Coronary artery (tissue), 2 donors: ENCODE measurements around the gene DNAH8.
"Not testable (repeated sequence)": the region's sequence is repeated elsewhere in the genome, so short reads cannot be mapped to it uniquely, and the experiment has no call there.

Experiments used
- DNase-seq: peaks from one replicate; pipeline ENCODE4 v3.0.0-alpha.2; 2017; ENCODE audit warnings: low spot score
- H3K27ac ChIP-seq, 2 donors: fragments of 200-600 bp; sonication (generic); one replicate each; pipeline ENCODE4 v1.5.1; 2016 to 2019
- H3K4me3 ChIP-seq: fragments of 200-600 bp; sonication (generic); 2 replicates; pipeline ENCODE4 v1.5.1; 2016; ENCODE audit warnings: mild to moderate bottlenecking, moderate library complexity
- TF ChIP-seq, protein P1 (sequence below): fragments of 200-600 bp; sonication (generic); IDR thresholded peaks from one replicate; pipeline ENCODE4 v1.5.1; 2019; ENCODE audit warnings: antibody characterized with exemption

Gene DNAH8

DNA sequence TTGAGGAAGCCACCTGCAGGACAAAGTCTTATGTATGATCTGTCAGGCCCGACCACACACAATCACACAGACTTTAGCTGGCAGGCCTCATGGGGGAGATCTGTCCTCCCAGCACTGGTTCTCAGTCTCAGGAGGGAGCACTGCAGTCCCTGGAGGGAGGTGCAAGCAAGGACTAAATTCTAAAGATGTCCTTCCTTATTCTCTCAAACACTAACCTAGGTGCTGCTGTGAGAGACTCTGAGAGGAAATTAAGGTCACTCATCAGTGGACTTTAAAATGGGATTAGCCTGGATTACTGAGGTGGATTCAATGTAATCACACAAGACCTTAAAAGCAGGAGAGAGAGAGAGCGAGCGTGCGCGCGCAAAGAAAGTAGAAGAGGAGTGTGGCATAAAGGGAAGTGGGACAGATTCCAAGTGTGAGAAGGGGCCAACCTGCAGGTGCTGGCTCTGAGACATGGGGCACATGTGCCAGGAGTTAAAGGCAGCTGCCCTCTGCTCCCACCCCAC, 26.5 kb upstream of the DNAH8 start:
- Histone ChIP-seq H3K27ac (no peak overlapping the region), H3K4me3 (no peak overlapping the region)
- DNase-seq: no peak
- TF ChIP-seq, protein P1, sequence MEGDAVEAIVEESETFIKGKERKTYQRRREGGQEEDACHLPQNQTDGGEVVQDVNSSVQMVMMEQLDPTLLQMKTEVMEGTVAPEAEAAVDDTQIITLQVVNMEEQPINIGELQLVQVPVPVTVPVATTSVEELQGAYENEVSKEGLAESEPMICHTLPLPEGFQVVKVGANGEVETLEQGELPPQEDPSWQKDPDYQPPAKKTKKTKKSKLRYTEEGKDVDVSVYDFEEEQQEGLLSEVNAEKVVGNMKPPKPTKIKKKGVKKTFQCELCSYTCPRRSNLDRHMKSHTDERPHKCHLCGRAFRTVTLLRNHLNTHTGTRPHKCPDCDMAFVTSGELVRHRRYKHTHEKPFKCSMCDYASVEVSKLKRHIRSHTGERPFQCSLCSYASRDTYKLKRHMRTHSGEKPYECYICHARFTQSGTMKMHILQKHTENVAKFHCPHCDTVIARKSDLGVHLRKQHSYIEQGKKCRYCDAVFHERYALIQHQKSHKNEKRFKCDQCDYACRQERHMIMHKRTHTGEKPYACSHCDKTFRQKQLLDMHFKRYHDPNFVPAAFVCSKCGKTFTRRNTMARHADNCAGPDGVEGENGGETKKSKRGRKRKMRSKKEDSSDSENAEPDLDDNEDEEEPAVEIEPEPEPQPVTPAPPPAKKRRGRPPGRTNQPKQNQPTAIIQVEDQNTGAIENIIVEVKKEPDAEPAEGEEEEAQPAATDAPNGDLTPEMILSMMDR: no peak

DNA sequence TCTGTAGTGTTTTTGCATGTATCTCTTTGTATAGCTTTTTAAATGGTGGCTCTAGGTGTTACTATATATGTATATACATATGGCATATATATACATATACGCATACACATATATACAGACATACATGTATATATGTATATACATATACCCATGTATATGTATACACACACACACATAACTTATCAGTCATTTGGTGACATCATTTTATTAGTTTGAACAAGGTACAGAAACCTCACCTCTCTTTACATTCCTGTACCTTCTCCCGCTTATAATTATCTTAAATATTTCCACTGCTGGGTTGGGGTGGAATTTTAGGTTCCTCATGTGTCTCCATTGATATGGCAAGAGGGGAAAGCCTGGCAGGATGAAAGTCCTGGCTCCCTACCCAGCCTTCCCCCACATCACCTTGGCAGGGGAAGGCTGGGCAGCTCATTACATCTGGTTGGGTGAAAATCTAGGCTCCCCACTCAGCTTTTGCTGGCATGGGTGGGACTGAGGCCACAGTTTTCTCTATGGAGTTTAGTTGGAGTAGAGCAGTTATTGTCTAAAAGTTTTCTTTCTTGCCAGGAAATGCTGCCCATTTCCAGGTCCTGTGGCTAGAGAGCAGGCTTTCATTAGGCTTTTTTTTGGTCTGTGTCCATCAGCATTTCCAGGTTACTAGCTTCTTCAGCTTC, 19.7 kb upstream of the DNAH8 start:
- Histone ChIP-seq H3K27ac (no peak overlapping the region), H3K4me3 (no peak overlapping the region)
- TF ChIP-seq, protein P1: no peak
- DNase-seq: no peak

DNA sequence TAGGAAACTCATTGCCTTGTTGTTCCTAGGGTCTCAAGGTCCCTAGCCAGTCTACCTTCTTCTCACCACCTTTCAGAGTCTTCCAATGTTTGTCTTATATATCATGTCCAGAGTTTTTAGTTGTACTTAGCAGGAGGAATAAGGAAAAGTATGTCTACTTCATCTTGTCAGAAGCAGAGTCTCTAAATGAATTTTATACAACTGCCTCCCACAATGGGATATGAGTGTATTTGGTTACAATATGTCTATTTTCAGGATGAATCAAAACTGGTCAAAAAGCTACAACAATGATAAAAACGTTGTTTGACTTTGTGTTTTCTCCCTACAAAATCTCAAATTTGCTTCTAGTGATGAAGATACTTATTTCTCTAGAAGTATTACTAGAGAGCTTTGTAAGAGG, 19.2 kb upstream of the DNAH8 start:
- TF ChIP-seq, protein P1: no peak
- Histone ChIP-seq H3K27ac (no peak overlapping the region), H3K4me3 (no peak overlapping the region)
- no peak for DNase-seq

DNA sequence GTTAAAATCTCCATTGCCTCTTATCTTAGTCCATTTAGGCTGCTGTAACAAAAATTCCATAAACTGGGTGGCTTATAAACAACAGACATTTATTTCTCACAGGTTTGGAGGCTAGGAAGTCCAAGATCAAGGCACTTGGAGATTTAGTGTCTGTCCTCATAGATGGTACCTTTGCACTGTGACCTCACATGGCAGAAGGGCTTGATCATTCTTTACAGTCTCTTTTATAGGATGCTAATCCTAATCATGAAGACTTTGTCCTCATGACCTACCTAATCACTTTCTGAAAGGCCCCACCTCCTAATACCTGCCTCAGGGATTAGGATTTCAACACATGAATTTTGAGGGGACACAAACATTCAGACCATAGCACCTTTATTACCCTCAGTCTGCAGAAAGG, 18.8 kb upstream of the DNAH8 start:
- TF ChIP-seq, protein P1: no peak
- DNase-seq: no peak

DNA sequence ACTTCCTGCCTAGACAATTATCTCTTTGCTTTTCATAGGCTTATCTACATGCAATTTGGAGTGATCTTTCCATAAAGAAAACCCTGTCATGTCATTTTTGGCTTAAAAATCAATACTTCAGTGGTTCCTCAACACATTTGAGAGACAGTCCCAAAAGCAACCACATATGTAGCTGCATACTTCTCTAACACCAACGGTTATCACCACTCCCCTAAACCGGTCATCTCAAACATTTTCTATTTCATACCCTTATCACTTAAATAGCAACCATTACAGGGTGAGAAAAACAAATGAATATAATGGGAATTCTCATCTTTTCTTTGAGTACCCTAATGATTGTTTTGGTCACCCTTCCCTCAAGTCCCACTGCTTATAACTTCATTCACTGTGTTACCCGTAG, 17.3 kb upstream of the DNAH8 start:
- Histone ChIP-seq H3K4me3 (no peak overlapping the region), H3K27ac (no peak overlapping the region)
- TF ChIP-seq, protein P1: no peak
- DNase-seq: no peak

More for the DNA sequence above, 18.8 kb upstream of the DNAH8 start:
- Histone ChIP-seq H3K27ac (no peak overlapping the region), H3K4me3 (no peak overlapping the region)

DNA sequence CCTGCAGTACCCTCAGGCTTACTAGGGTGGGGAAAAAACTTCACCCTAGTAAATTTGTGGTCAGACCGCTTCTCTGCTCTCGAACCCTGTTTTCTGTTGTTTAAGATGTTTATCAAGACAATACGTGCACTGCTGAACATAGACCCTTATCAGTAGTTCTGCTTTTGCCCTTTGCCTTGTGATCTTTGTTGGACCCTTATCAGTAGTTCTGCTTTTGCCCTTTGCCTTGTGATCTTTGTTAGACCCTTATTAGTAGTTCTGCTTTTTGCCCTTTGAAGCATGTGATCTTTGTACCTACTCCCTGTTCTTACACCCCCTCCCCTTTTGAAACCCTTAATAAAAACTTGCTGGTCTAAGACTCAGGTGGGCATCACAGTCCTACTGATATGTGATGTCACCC, 15.4 kb upstream of the DNAH8 start:
- not testable (repeated sequence) for H3K4me3 ChIP-seq, DNase-seq, H3K27ac ChIP-seq

DNA sequence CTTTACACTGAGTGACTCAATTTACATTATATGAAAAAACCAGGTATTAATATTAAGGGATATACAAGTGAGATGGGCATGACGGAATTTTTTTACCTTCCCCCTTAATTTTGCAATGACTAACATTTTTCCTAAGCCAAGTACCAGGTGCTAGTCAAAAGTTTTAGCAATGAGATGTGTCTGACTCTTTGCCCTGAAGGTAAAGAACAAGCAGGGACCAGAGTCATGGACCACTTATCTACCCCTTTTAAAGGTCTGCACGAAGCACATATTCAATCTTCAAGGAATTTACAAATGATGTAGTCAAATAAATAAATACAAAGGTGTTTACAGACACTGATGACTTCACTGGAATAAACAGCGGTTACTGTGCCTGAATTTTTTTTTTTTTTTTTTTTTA, 13.6 kb upstream of the DNAH8 start:
- TF ChIP-seq, protein P1: no peak
- H3K4me3 ChIP-seq: no peak overlapping the region
- DNase-seq: no peak
- H3K27ac ChIP-seq: no peak overlapping the region
